GM21576 (cell line): ENCODE data around the gene TBX2.

ENCODE experiments used
- ATAC-seq: cut with Tn5 transposase; IDR thresholded peaks from one replicate; pipeline ENCODE4 v1.9.1; 2021; ENCODE audit warnings: mild to moderate bottlenecking, moderate library complexity; ENCODE audit not compliant: unreplicated experiment

Gene TBX2

DNA sequence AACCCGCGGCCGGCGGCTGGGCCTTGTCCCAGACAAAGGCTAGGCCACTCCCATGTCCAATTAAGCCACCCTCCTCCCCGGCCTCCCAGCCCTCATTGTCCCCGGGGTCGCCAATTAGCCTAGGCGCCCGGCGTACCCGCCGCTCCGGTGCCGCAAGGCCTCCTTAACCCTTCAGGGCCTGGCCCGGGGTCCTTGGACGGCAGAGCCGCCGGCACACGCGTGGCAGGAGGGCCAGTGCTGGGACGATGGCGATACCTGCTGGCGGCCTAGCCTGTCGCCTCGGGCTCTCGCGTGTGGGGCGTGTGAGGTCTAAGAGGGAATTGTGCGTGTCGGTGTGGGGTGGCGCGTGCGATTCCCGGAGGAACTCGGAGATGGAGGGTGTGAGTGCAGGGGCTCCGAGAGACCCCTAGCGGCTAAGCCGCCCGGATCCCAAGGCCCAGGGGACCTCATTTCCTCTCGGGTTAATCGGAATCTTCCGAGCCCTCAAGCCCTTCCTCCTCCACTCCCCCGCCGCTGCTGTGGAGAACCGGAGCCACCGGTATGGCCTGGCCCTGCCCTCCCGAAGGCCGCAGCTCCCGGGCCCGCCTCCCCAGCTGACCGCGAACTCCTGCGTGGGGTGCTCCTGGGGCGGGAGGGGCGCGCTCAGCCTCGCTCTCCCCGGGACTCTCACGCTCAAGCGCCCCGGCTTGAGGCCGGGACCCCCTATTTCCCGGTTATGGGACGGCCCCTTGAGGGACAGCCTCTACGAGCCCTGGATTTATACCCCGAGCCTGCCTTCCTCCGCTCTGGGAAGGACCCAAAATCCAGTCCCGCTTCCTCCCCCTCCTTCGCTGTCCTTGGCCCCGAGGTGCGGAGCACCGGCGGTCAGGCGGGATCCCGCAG is 11.9 kb downstream of the TBX2 start:
- peak; percentile 2 for ATAC-seq

DNA sequence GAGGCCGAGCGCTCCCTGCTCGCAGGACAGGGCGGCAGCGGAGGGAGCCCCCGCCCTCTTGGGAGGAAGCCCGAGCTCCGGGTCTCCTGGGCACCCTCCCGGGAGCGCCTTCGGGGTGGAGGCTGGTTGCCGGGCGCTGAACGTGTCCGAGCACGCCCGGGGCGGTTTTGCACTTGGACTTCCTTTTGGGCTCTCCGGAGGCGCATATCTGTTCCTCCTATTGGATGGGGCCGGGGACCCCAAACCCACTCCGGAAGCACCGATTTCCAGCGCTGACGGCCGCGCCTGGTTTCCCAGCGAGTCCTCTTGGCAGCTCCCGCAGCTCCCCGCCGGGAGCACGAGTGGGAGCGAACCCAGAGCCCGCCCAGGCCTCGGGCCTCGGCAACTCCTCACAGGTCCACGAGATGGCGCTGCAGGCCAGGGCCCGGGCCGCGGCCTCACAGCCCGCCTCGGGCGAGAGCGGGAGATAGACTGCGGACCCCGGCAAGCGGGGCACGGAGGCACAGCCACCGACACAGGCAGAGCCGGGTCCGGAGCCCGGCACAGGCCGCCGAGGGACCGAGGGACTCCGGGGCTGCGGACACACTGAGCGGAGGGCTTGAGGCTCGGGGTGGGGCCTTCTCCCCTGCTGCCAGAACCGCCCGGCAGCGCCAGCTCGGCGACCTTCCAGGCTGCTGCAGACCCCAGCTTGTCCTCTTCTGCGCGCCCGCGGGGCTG is 12.7 kb downstream of the TBX2 start:
- ATAC-seq: peak; percentile 71

DNA sequence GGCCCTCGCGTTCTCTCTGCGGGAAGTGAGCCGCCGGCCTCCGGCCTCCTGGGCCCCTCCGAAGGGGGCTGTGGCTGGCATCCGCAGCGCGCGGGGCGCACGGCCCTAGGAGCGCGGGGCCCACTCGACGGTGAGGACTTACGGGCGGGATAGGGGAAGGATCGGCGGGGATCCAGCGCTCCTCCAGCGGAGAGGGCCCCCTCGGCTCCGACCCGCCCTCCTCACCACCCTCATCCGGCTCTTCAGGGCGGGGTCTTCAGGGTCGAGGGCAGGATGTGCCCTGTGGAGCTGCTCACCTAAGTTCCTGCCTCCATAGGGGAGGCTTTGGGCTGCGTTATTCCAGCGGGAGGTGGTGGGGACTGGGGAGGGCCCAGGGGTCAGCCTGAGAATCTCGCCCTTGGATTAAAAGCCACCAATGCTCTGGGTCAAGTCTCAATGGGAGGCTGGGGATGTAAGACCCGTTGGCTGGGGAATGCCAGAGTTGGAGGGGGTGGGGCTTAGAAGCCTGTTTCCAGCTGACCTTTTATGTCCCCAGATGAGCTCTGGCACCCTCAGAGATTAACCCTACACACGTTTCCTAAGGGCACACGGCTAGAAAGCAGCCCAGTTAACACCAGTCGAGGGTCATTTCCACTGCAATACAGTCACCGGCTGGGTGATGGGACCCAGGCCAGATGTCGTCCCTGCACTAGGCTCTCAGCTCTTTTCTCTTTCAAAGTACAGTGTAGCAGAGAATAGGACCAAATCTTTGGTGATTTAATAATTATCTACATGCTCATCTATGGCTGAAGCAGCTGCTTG is 13.4 kb downstream of the TBX2 start:
- no peak for ATAC-seq

DNA sequence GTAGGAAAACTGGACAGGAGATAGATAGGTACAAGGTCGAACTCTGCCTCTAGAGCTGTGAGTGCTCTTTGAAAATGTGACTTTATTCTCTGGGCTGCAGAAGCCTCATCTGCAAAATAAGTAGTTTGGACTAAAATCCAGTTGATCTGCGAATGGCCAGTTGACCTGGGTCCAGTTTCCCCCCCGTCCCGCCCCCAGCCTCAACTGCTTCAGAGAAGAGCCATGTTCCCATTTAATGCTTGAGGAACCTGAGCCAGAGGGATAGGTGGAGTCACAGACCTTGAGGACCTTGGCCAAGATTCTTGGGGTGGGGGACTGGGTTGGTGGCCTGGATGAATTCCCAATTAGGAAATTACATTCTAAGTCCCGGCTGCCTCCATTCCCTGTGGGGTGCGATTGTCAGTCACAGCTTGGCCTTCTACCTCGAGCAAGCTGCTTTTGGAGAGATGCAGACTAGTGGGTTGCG is 14.1 kb downstream of the TBX2 start:
- no peak for ATAC-seq

DNA sequence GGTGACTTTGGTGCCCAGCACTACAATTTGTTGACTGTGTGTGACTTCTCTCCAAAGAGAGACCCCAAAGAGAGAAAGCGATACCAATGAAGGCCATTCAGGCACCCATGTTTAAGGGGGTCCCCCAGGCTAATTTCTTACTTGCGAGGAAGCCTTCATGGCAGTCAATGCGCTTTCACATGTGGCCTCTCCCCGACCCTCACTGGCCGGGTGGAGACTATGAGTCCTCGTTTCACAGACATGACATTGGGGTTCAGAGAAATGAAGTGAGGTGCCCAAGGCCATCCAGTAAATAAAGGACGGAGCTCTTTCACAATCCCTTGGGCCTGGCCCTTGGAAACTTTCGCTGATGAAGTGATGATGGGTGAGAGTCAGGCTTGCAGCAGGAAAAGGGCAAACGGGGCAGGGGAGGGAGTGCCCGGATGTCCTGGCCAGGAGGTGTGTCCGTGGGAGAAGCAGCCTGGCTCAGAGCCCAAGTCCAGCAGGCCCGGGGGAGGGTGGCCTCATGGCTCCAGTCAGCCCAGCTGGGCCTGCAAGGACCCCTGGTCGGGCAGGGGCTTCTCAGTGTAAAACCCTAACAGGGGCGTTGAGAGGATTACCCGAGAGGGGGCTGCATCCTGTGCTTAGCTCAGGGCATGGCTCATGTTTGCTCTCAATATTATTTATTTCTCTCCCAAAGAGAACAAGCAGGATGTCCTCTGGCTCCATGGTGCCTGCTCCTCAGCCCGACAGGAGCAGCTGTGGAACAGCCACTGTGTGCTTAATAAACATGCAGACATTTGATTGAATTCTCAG is 14.7 kb downstream of the TBX2 start:
- no peak for ATAC-seq

DNA sequence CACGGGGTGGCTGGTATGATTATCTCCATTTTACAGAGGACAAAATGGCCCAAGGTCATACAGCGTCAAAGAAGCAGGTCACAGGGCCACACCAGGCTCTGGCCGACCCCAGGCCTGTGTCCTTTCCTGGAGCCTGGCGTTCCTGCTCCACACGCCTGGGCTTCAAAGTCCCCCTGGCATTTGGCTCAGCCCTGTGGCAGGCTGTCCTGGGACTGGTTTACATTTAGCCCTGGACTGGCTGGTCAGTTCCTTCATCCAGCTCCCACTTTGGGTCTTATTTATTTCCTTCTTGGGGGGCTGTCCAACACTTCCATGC is 15.3 kb downstream of the TBX2 start:
- no peak for ATAC-seq

DNA sequence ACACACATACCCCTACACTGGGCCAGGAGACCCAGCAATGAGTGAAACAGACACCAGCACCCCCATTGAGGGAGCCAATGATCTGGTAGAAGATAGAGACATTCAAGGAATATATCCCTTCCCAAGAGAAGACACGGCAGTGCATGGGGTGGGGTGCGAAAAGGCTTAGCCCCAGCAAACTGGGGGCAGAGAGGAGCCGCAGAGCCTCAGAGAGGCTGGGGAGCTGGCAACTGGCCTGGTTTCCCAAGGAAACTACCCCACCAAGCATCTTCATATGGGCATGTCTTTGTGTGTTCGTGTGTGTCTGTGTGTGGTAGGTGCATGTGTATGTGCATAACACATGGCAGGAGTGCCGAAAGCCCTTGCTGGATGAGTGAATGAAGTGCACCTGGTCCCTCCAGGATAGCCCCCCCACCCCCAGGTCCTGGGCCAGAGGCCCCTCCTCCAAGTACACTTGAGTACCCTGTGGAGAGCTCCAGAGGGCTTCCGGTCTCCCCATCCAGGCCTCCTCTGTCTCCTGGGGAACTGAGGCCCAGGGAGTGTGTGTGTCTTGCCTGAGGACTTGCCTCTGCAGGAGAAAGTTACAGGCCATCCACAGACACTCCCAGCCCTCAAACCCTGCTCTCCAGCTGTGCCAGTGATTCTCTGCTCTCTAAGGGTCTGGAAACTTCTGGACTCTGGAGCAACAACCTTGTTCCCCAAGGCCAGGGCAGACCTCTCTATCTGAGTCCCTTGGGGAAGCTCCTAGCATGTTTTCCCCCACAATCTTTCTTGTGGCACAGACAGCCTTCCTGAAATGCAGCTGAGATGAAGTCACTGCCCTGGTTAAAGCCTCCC is 15.9 kb downstream of the TBX2 start:
- no peak for ATAC-seq

DNA sequence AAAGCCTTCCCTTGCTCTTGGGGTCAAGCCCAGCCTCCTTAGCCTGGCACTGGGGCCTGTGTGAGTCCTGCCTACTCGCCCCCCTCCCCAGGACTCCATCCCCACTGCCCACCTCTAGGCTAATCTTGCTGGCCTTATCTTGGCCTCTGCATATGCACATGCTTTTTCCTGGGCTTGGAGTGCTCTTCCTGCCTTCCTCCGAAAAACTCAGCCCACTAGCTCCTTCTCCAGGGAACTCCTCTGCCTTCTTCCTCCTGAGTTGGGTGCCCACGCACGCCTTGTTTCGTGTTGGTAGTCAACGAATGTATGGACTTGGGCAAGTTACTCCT is 16.5 kb downstream of the TBX2 start:
- ATAC-seq: no peak

DNA sequence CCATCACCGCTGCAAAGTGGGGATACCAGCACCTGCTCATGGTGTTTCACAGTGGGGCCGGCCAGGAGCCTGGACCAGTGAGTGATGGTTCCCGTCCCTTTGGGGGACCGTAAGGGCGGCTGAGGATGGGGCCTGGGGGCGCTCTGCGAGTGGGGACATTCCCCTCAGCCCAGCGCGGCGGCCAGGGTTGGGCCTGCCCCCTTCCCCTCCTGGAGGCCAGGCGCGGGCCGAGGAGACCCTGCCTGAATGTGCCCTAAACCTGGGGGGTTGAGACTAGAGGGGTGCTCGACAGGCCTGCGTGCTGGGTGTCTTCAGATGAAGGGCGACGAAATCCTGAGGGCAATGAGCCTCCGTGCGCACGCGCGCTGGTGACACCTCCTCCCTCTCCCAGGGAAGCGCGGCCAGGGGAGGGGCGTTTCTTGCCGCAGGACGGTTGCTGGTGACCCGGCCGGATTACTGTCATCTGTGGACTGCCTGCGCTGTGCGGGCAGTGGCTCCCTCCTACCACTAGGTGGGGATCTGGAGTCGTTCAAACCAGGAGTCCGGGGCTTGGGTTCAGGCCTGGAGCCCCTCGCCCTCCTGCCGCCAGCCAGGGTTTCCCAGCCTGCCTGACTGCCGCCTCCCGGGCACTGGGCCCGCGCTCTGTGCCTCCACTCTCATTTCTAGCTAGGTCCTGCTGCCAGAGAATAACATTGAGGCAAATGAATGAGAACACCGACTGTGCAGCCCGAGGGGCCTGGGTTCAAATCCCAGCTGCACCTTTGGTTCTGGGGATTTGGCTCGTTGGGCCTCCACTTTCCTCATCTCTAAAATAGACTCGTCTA is 17.1 kb downstream of the TBX2 start:
- ATAC-seq: no peak

DNA sequence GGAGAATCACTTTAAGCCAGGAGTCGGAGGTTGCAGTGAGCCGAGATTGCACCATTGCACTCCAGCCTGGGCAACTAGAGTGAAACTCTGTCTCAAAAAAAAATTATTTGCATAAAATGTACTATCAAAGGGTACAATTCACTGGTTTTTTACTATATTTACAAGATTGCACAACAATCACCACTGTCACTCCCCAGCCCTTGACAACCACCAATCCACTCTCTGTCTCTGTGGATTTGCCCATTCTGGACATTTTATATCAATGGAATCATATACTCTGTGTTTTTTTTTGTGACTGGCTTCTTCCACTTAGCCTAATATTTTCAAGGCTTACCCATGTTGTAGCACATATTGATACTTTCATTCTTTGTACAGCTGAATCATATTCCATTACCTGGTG is 18.8 kb downstream of the TBX2 start:
- ATAC-seq: no peak

DNA sequence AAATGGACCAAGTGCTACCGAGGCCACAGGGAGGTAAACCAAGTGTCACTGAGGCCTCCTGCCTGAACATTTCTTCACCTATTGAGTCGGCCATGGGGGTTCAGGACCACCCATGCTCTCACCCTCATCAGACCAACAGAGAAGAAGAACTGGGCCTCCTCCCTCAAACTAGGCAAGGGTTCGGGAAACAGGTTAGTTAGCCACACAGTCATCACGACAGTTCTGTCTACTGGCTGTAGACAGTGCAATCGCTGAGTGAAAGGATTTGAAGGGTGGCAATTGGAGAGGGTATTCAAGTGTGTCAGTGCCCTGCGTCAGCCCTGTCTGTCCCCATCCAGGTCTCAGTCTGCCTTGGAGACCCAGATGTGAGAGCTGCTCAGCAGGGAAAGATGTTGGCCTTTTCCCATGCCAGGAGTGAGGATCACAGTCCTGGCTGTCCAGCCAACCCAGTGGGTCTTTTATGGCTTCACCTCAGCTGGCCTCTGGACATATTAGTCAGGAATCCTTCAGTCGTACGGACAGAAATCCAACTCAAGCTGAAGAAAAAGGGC is 19.9 kb downstream of the TBX2 start:
- no peak for ATAC-seq

DNA sequence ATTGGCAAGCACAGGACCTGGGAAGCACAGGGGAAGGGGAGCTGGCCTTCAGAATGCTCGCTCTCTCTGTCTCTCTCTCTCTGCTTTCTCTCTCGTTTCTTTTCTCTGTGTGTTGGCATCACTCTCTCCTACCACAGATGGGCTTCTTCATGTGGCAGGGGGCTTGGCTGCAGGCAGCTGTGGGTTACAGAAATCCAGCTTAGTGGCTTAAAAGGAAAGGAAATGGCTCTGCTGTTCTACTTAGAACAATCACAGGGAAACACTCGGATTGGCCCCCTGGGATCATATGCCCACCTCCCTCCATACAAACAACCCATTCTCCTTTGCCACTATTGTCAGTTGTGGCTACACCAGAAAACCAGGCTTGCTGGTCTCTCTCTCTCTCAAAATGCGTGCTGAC is 20.4 kb downstream of the TBX2 start:
- ATAC-seq: no peak

DNA sequence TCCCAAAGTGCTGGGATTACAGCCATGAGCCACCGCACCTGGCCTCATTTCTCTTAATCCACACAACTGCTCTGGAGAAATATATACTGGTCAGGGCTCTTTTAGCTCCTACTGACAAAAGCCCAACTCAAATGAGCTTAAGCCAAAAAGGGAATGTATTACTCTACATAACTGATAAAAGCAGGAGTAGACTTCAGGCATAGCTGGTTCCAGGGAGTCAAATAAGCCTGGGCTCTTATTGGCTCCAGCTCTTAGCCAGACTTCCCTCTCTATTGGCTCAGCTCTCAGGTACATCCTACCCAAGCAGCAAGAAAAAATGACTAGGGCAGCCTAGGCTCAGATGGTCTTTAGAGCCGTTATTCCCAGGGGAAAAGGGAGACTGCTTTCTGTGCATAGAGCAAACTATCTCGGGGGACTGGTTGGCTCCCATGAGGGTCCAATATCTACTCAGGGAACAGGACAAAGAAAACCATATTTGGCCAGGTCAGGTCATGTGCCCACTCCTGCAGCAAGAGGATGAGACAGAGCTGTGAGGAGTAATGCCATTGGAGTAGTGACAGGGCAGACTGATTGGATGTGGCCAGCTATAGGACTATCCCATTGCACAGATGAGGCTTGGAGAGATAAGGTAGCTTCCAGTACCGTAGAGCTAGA is 21.2 kb downstream of the TBX2 start:
- ATAC-seq: no peak

DNA sequence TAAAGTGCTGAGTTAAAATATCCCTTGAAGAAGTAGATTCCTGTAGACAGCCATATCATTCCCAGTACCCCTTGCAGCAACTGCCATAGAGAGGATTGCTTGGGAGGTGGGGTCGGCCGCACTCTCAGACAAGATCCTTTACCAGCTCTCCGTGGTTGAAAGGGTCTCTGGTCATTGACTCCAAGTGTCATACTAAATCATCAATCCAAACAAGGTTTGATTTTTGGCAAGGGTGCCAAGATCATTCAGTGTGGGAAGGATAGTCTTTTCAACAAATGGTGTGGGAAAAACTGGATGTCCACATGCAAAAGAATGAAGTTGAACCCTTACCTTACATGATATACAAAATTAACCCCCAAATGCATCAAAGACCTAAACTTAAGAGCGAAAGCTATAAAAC is 21.8 kb downstream of the TBX2 start:
- ATAC-seq: no peak

DNA sequence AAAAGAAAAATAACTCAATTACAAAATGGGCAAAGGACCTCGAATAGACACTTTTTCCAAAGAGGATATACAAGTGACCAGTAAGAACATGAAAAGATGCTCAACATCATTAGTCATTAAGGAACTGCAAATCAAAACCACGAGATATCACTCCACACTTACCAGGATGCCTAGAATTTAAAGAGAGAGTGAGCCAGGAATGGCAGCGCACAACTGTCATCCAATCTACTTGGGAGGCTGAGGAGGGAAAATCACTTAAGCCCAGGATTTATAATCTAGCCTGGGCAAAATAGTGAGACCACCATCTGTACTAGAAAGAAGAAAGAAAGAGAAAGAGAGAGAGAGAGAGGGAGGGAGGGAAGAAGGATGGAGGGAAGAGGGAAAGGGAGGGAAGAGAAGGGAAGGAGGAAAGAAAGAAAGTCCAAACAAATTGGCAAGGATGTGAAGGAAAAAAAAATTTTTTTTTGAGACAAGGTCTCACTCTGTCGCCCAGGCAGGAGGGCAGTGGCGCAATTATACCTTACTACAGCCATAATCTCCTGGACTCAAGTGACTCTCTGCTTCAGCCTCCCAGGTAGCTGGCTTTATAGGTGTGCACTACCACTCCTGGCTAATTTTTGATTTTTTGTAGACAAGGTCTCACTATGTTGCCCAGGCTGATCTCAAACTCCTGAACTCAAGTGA is 22.6 kb downstream of the TBX2 start:
- no peak for ATAC-seq

DNA sequence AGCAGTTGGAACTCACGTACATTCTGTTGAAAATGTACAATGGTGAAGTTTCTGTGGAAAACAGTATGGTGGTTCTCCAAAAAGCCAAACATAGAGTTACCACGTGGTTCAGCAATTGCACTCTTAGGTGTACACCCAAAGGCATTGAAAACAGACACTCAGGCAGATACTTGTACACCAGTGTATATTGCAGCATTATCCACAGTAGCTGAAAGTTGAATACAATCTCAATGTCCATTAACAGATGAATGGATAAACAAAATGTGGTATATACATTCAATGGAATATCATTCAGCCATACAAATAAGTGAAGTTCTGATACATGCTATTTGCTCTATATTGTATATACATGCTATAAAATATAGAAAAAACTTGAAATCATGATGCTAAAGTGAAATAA is 23.2 kb downstream of the TBX2 start:
- no peak for ATAC-seq

DNA sequence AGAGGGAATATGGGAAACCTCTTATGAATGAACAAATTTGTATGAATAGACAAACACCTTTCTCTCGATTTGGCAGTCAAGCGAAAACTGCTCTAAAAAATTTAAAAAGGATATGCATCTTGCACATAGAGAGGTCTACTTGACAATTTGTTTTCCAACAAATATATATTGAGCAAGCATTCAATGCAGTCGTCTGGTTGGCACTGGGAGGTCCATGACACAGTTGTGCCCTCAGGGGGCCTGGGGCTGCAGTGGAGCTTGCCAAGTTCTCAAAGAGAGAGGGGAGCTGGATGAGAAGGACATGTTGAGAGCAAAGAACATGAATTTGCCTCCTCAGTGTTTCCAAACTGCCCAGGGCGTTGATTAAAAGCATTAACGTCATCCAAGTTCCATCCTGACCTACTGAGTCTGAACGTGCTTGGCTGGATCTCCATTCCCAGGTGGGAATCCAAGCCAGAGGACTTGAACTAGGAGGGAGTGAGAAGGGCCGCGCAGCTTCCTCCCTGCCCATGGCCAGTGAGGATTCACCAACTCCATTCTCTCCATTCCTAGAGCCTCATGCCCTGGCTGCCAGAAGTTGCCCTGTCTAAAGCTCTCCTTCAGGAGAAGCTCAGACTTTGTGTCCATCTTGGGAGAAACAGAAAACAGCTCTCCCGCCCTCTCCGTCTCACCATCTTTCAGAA is 24.5 kb downstream of the TBX2 start:
- no peak for ATAC-seq
